HG02623 (cell line): ENCODE measurements around the gene ELK3.

Experiments
- ATAC-seq: cut with Tn5 transposase; IDR thresholded peaks from one replicate; pipeline ENCODE4 v1.9.1; 2021; ENCODE audit warnings: moderate library complexity; ENCODE audit not compliant: unreplicated experiment

ELK3 gene

GRCh38 chr12:96256672-96257361 is 62.6 kb downstream of the ELK3 start:
- no peak for ATAC-seq

GRCh38 chr12:96257550-96258103 is 63.5 kb downstream of the ELK3 start:
- no peak for ATAC-seq

- no peak for ATAC-seq
Observed at GRCh38 chr12:96258104-96258961, 64.2 kb downstream of the ELK3 start.

GRCh38 chr12:96260231-96260630 is 66.1 kb downstream of the ELK3 start:
- ATAC-seq: no peak

GRCh38 chr12:96260644-96261043 is 66.5 kb downstream of the ELK3 start:
- ATAC-seq: no peak

GRCh38 chr12:96261557-96261956 is 67.4 kb downstream of the ELK3 start:
- ATAC-seq: no peak

- no peak for ATAC-seq
Observed at GRCh38 chr12:96263449-96263902, 69.3 kb downstream of the ELK3 start.

- ATAC-seq: no peak
Observed at GRCh38 chr12:96265400-96265799, 71.2 kb downstream of the ELK3 start.

GRCh38 chr12:96265836-96266235 is 71.7 kb downstream of the ELK3 start:
- no peak for ATAC-seq

- ATAC-seq: no peak
Observed at GRCh38 chr12:96266238-96266637, 72.1 kb downstream of the ELK3 start.

- ATAC-seq: no peak
Observed at GRCh38 chr12:96271469-96272199, 77.5 kb downstream of the ELK3 start.

GRCh38 chr12:96274331-96274730 is 80.2 kb downstream of the ELK3 start:
- ATAC-seq: no peak

- no peak for ATAC-seq
Observed at GRCh38 chr12:96285158-96285557, 91.0 kb downstream of the ELK3 start.

GRCh38 chr12:96289067-96289466 is 94.9 kb downstream of the ELK3 start:
- ATAC-seq: no peak

- no peak for ATAC-seq
Observed at GRCh38 chr12:96293093-96293492, 98.9 kb downstream of the ELK3 start.

GRCh38 chr12:96294831-96295230 is 100.7 kb downstream of the ELK3 start:
- no peak for ATAC-seq

GRCh38 chr12:96295532-96296160 is 101.5 kb downstream of the ELK3 start:
- ATAC-seq: no peak

- ATAC-seq: no peak
Observed at GRCh38 chr12:96297504-96297903, 103.3 kb downstream of the ELK3 start.

- no peak for ATAC-seq
Observed at GRCh38 chr12:96300064-96300463, 105.9 kb downstream of the ELK3 start.

- ATAC-seq: no peak
Observed at GRCh38 chr12:96301732-96302131, 107.6 kb downstream of the ELK3 start.
